HFFc6 (cell line): ENCODE measurements around the gene HERC3. TPM values are rescaled to one million over a fixed set of nuclear protein-coding genes. Genes with fewer than 3 reads are reported as not detected.

ENCODE experiments used
- DNase-seq: peaks from one replicate; pipeline ENCODE4 v3.0.0-alpha.2; 2018
- H3K27ac Mint-ChIP-seq: 2 replicates; pipeline ENCODE4 v1.8.0; 2020; ENCODE audit warnings: mild to moderate bottlenecking, mixed read lengths
- H3K27me3 Mint-ChIP-seq: 2 replicates; pipeline ENCODE4 v1.8.0; 2021; ENCODE audit warnings: mild to moderate bottlenecking, moderate library complexity, mixed read lengths; ENCODE audit not compliant: insufficient read depth
- H3K36me3 Mint-ChIP-seq: 2 replicates; pipeline ENCODE4 v1.8.0; 2021; ENCODE audit warnings: low read depth, mixed read lengths
- H3K4me1 Mint-ChIP-seq: 2 replicates; pipeline ENCODE4 v1.8.0; 2020; ENCODE audit warnings: low read depth, mixed read lengths
- H3K4me3 Mint-ChIP-seq: 2 replicates; pipeline ENCODE4 v1.8.0; 2020; ENCODE audit warnings: mild to moderate bottlenecking, moderate library complexity, mixed read lengths
- H3K9me3 Mint-ChIP-seq: 2 replicates; pipeline ENCODE4 v1.8.0; 2020; ENCODE audit warnings: mild to moderate bottlenecking, mixed read lengths
- total RNA-seq, 6 experiments: library from RNA; stranded (reverse); fragmentation: NEBNext Ultra II Directional; extraction: Animal tissue kit (Norgen Biotek cat#: 25700); gene quantifications; 2 replicates in 1 of 6; 3 replicates in 5 of 6; pipeline ENCODE4 v1.2.3, GENCODE V29; 2021
- TF ChIP-seq, protein P1 (sequence below): fragments of 200-600 bp; sonication (generic); IDR thresholded peaks from 2 replicates; pipeline ENCODE4 v1.5.0; 2021; ENCODE audit warnings: antibody characterized with exemption, mild to moderate bottlenecking

HERC3 gene
- total RNA-seq, 6 experiments from 2014 or later: 16.5 to 32.2 (median 26.6) TPM

DNA sequence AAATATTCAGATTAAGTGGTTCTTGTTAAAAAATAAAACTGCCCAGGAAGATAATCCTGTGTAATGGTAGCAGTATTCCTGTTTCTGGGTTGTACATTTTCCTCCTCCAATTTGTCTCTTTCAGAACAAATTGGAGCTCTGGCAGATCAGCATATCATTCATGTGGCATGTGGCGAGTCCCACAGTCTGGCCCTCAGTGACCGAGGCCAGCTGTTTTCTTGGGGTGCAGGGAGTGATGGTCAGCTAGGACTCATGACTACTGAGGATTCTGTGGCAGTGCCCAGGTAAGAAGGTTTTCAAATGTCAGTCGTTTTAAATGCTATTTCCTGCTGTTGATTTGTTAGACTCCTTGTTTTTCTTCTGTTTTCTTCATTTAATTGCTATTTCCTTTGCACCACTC, 57.4 kb downstream of the HERC3 start:
- Mint-ChIP-seq H3K9me3 (no peaks in the 10 kb centered on the region), H3K27me3 (no peaks in the 10 kb centered on the region; the same call in 1 of the 2 replicates), H3K4me3 (no peak overlapping the region), H3K4me1 (peaks cover 11% of the 10 kb centered on the region; the same call in 1 of the 2 replicates), H3K27ac (no peak overlapping the region), H3K36me3 (peaks cover 10% of the 10 kb centered on the region)
- TF ChIP-seq, protein P1, sequence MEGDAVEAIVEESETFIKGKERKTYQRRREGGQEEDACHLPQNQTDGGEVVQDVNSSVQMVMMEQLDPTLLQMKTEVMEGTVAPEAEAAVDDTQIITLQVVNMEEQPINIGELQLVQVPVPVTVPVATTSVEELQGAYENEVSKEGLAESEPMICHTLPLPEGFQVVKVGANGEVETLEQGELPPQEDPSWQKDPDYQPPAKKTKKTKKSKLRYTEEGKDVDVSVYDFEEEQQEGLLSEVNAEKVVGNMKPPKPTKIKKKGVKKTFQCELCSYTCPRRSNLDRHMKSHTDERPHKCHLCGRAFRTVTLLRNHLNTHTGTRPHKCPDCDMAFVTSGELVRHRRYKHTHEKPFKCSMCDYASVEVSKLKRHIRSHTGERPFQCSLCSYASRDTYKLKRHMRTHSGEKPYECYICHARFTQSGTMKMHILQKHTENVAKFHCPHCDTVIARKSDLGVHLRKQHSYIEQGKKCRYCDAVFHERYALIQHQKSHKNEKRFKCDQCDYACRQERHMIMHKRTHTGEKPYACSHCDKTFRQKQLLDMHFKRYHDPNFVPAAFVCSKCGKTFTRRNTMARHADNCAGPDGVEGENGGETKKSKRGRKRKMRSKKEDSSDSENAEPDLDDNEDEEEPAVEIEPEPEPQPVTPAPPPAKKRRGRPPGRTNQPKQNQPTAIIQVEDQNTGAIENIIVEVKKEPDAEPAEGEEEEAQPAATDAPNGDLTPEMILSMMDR: no peak
- DNase-seq: no peak

DNA sequence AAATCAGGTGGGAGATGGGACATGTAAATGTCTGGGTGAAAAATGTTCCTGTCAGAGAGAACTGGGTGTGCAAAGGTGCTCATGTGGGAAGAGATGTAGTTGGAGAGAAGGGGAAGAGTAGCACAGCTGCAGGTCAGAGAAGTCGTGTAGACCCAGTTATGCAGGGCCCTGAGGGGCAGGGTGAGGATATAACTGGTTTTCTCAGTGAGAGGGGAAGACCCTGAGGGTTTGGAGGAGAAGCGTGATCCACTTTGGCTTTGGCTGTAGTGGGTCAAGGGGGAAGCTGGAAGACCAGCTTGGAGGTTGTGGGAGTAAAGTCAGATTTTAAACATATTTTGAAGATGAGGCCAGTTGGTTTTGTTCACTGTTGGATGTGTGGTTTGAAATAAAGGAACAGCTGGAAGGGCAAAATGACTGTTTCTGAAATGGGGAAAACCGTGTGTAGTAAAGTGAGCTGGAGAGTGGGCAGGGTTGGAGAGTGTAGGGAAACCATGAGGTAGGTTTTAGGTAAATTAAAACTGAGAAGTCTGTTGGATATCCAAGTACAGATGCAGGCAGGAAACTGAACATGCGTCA, 61.2 kb downstream of the HERC3 start:
- H3K27me3 Mint-ChIP-seq: no peaks in the 10 kb centered on the region
- peaks cover 29% of the 10 kb centered on the region for H3K36me3 Mint-ChIP-seq
- no peak overlapping the region for H3K4me3 Mint-ChIP-seq
- DNase-seq: no peak
- peaks cover 17% of the 10 kb centered on the region; the same call in 1 of the 2 replicates for H3K4me1 Mint-ChIP-seq
- H3K27ac Mint-ChIP-seq: no peak overlapping the region
- TF ChIP-seq, protein P1: no peak
- H3K9me3 Mint-ChIP-seq: no peaks in the 10 kb centered on the region

DNA sequence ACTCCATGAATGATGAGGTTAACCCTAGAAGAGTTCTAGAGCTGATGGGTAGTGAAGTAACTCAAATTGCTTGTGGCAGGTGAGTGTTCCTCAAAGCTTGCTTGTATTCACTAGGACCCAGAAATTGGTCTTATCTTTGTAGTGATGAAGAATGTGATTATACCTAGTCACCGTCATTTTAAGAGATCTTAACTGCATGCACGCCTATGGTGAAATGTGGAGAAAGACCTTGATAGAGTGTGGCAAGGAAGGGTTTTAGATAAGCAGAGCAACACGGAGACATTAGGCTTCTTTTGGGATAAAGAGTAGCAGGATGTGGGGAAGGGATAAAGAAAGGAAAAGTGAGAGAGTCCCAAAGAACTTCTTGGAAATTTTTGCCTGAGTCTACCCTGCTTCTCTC, 62.9 kb downstream of the HERC3 start:
- no peak overlapping the region for H3K4me3 Mint-ChIP-seq
- no peaks in the 10 kb centered on the region for H3K27me3 Mint-ChIP-seq
- peaks cover 28% of the 10 kb centered on the region for H3K4me1 Mint-ChIP-seq
- no peaks in the 10 kb centered on the region for H3K9me3 Mint-ChIP-seq
- H3K36me3 Mint-ChIP-seq: peaks cover 29% of the 10 kb centered on the region
- TF ChIP-seq, protein P1: no peak
- no peak overlapping the region for H3K27ac Mint-ChIP-seq
- no peak for DNase-seq

DNA sequence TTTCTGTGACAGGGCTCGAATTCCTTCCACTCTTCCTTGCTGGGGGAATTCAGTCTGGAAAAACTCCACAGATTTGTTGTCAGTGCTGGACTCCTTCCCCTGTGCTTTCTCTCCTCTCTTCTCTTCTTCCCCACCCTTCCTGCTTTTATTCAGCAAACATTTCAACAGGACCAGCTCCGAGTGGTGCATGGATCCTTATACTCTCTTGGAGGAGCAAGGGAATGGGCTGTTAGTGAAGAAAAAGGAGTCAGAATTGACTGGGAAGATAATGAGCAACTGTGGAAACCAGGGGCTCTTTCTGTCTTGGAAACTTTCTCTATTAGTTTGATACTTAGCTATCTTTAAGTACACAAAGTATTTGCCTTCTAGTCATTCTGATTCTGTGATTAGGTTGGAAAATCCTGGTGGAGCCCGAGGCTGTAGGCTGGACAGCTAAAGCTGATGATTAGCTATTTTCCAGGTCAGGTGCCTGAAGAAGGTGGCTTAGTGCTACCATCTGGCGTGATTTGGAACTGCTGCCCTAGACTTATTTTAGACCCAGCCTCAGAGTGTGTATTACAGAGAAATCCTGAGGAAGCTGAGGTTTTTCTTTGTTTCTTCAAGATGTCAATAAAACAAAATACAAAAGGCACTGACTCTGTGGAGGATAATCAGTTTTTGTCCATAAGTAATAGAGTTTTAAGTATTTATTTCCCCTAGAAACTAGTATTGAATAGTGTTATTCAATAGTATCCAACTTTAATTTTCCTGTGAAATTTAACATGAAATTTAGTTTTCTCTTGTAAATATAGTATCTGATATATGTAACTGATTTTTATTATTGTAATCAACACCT, 67.0 kb downstream of the HERC3 start:
- H3K27me3 Mint-ChIP-seq: no peaks in the 10 kb centered on the region
- no peaks in the 10 kb centered on the region for H3K9me3 Mint-ChIP-seq
- peak; percentile 66 for DNase-seq
- H3K36me3 Mint-ChIP-seq: peaks cover 24% of the 10 kb centered on the region
- H3K27ac Mint-ChIP-seq: peak overlapping the region; percentile 95
- H3K4me3 Mint-ChIP-seq: peak overlapping the region; percentile 21; the same call in 1 of the 2 replicates
- peaks cover 64% of the 10 kb centered on the region for H3K4me1 Mint-ChIP-seq
- TF ChIP-seq, protein P1: peak; percentile 84

DNA sequence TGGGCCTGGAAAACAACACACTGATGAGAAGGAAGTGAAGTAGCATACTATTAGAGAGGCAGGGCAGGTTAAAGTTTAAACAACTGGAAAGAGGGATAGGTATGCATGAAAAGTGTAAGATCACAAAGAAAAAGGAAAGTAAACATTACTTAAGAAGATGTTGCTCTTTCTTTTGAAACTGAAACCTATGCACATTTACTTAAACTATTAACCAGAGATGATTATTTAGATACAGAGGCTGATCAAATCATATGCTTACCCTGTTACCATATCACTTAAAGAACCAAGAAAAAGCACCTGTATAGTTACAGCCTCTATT, 67.6 kb downstream of the HERC3 start:
- peaks cover 26% of the 10 kb centered on the region for H3K36me3 Mint-ChIP-seq
- H3K27ac Mint-ChIP-seq: peak overlapping the region; percentile 95
- H3K27me3 Mint-ChIP-seq: no peaks in the 10 kb centered on the region
- DNase-seq: no peak
- peaks cover 70% of the 10 kb centered on the region for H3K4me1 Mint-ChIP-seq
- TF ChIP-seq, protein P1: no peak
- peak overlapping the region; percentile 15; the same call in 1 of the 2 replicates for H3K4me3 Mint-ChIP-seq
- H3K9me3 Mint-ChIP-seq: no peaks in the 10 kb centered on the region
